Measurements from ENCODE around the gene CDH13. TPM values are rescaled to one million over a fixed set of nuclear protein-coding genes. Genes with fewer than 3 reads are reported as not detected.
A peak's percentile ranks its signal among the peaks of the same experiment; 100 is the strongest.

CDH13 gene
- total and polyA plus RNA-seq, 2 of the 8 experiments (the other 6 are each of a cell fraction or from before 2014, with no cell fraction given): 2.3 to 2.4 TPM

- Histone ChIP-seq H3K9ac (replicated peaks in 1 of 4; ENCODE audit: extremely low read depth in 1 of 4, low read depth in 3 of 4, low read length in 3 of 4) (no peak overlapping the region), H2BK5ac (ENCODE audit: low read depth, low read length) (no peak overlapping the region), H4K20me1 (replicated peaks in 1 of 2; ENCODE audit: control insufficient read depth in 1 of 2, insufficient read depth in 2 of 2, low read length in 2 of 2) (no peaks in the 10 kb centered on the region), H2AFZ (ENCODE audit: low read length) (no peak overlapping the region), H4K5ac (ENCODE audit: insufficient read length, low read depth, low read length) (no peak overlapping the region), H3K79me2 (ENCODE audit: control insufficient read depth in 1 of 2, insufficient read depth in 2 of 2, low read length in 2 of 2) (no peaks in the 10 kb centered on the region), H2AK5ac (ENCODE audit: low read depth, low read length) (no peak overlapping the region), H3K4me3 (ENCODE audit: extremely low read depth in 1 of 4, insufficient read depth in 2 of 4, low read depth in 3 of 4, low read length in 4 of 4) (no peak overlapping the region), H3K36me3 (ENCODE audit: control insufficient read depth in 2 of 4, insufficient read depth in 4 of 4, low read length in 3 of 4) (no peaks in the 10 kb centered on the region), H2BK120ac (replicated peaks; ENCODE audit: low read depth, low read length) (no peak overlapping the region), H2BK20ac (ENCODE audit: low read length) (no peak overlapping the region), H3K4me1 (replicated peaks in 1 of 4; ENCODE audit: control insufficient read depth in 3 of 4, insufficient read depth in 4 of 4, low read length in 3 of 4) (peaks cover 2 to 11% (median 7%) of the 10 kb centered on the region in 4 experiments), H4K91ac (replicated peaks; ENCODE audit: insufficient read length, low read length) (no peak overlapping the region), H3K14ac (ENCODE audit: insufficient read length) (no peak overlapping the region), H3K4me2 (ENCODE audit: insufficient read depth in 1 of 2, low read depth in 2 of 2, low read length in 2 of 2) (no peak overlapping the region), H3K56ac (replicated peaks; ENCODE audit: insufficient read length, low read depth, low read length) (no peak overlapping the region), H3K23me2 (ENCODE audit: low read depth, low read length) (peaks cover 11% of the 10 kb centered on the region; the same call in 1 of the 2 replicates), H3K79me1 (ENCODE audit: low read depth, low read length) (no peaks in the 10 kb centered on the region), H3K27me3 (replicated peaks in 1 of 4; ENCODE audit: control insufficient read depth in 3 of 4, extremely low read depth in 1 of 4, insufficient read depth in 3 of 4, low read length in 3 of 4) (peaks cover 16 to 46% (median 40%) of the 10 kb centered on the region in 4 experiments), H2BK15ac (ENCODE audit: low read length) (peak overlapping the region; percentile 22; the same call in 1 of the 2 replicates), H3K27ac (ENCODE audit: low read depth, low read length) (no peak overlapping the region), H3K23ac (ENCODE audit: insufficient read length) (no peak overlapping the region), H3K9me3 (ENCODE audit: insufficient read depth in 2 of 2, low read depth in 1 of 2, low read length in 1 of 2) (no peaks in the 10 kb centered on the region), H2BK12ac (ENCODE audit: low read depth, low read length) (peak overlapping the region; percentile 44; the same call in 1 of the 2 replicates), H4K8ac (ENCODE audit: extremely low read depth, insufficient read depth, low read length) (no peak overlapping the region), H3K4ac (replicated peaks; ENCODE audit: insufficient read length, low read depth, low read length) (no peak overlapping the region), H3K18ac (ENCODE audit: extremely low read depth, low read length) (no peak overlapping the region)
- no peak for FAIRE-seq
- TF ChIP-seq CTCF (IDR thresholded peaks at IDR 0.05; ENCODE audit: control extremely low read depth in 1 of 3, insufficient read depth in 1 of 3, low read depth in 1 of 3, low read length in 3 of 3) (peak in 2 of 3 experiments; percentile 12 to 38; a peak in 2 of 4 replicates), GABPA (IDR thresholded peaks at IDR 0.05; ENCODE audit: borderline replicate concordance, insufficient read depth, low read length) (no peak), RAD21 (IDR thresholded peaks at IDR 0.05 in 1 of 2, conservative IDR thresholded peaks at IDR 0.05 in 1 of 2; ENCODE audit: low read depth in 2 of 2, low read length in 2 of 2) (peak; percentile 43 to 53; a peak in 2 of 4 replicates)
- ChIA-PET CTCF (ENCODE audit: partially characterized antibody) (interaction anchor here (0.7 to 1.9 kb wide), 8 partner anchors 14 to 395 kb away, joined by 3 to 6 read pairs (median 3); no protein-coding TSS in a partner anchor), POLR2A (ENCODE audit: partially characterized antibody) (interaction anchor here (0.8 kb wide), 1 partner anchor 19 kb away, joined by 3 read pairs; no protein-coding TSS in a partner anchor)
- WGBS, 2 experiments (ENCODE audit: extremely low coverage in 1 of 2, insufficient coverage in 1 of 2, insufficient read length in 1 of 2, insufficient replicate concordance in 2 of 2, low coverage in 1 of 2, low lambda C conversion rate in 2 of 2, missing lambda C conversion rate in 1 of 2): 95% methylated on average over 8 of the region's 8 CpGs; no CpG with 5 or more reads in 1 of the 2 experiments
- no peak for DNase-seq (ENCODE audit: low read depth in 1 of 2, low spot score in 2 of 2)
Observed at GRCh38 chr16:82625066-82625968, 1.5 kb upstream of the CDH13 start.
